ENCODE measurements around the gene HCLS1. TPM values are rescaled to one million over a fixed set of nuclear protein-coding genes. Genes with fewer than 3 reads are reported as not detected.
"Not testable (repeated sequence)": the region's sequence is repeated elsewhere in the genome, so short reads cannot be mapped to it uniquely, and the experiment has no call there.

Gene HCLS1
- total and polyA plus RNA-seq, 2 of the 8 experiments (the other 6 are each of a cell fraction or from before 2014, with no cell fraction given), result 0.53 to 1.3 TPM

DNA sequence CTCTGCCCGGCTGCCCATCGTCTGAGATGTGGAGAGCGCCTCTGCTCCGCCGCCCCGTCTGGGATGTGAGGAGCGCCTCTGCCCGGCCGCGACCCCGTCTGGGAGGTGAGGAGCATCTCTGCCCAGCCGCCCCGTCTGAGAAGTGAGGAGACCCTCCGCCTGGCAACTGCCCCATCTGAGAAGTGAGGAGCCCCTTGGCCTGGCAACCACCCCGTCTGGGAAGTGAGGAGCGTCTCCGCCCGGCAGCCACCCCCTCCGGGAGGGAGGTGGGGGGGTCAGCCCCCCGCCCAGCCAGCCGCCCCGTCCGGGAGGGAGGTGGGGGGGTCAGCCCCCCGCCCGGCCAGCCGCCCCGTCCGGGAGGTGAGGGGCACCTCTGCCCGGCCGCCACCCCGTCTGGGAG lies 28.0 kb upstream of the HCLS1 start:
- H4K8ac ChIP-seq (ENCODE audit: extremely low read depth, insufficient read depth, low read length); H3K4ac ChIP-seq (replicated peaks; ENCODE audit: insufficient read length, low read depth, low read length); H3K4me1 ChIP-seq (replicated peaks in 1 of 4; ENCODE audit: control insufficient read depth in 3 of 4, insufficient read depth in 4 of 4, low read length in 3 of 4); H2BK20ac ChIP-seq (ENCODE audit: low read length); H3K23me2 ChIP-seq (ENCODE audit: low read depth, low read length); H2AK5ac ChIP-seq (ENCODE audit: low read depth, low read length); H3K79me2 ChIP-seq (ENCODE audit: control insufficient read depth in 1 of 2, insufficient read depth in 2 of 2, low read length in 2 of 2); H3K14ac ChIP-seq (ENCODE audit: insufficient read length); H3K79me1 ChIP-seq (ENCODE audit: low read depth, low read length); H2BK12ac ChIP-seq (ENCODE audit: low read depth, low read length); H3K27ac ChIP-seq (ENCODE audit: low read depth, low read length); H2BK120ac ChIP-seq (replicated peaks; ENCODE audit: low read depth, low read length); H3K4me2 ChIP-seq (ENCODE audit: insufficient read depth in 1 of 2, low read depth in 2 of 2, low read length in 2 of 2); H3K18ac ChIP-seq (ENCODE audit: extremely low read depth, low read length); H3K27me3 ChIP-seq (replicated peaks in 1 of 4; ENCODE audit: control insufficient read depth in 3 of 4, extremely low read depth in 1 of 4, insufficient read depth in 3 of 4, low read length in 3 of 4); H2BK5ac ChIP-seq (ENCODE audit: low read depth, low read length); H4K91ac ChIP-seq (replicated peaks; ENCODE audit: insufficient read length, low read length); H2BK15ac ChIP-seq (ENCODE audit: low read length); DNase-seq (ENCODE audit: low read depth in 1 of 2, low spot score in 2 of 2); FAIRE-seq; H3K9ac ChIP-seq (replicated peaks in 1 of 4; ENCODE audit: extremely low read depth in 1 of 4, low read depth in 3 of 4, low read length in 3 of 4); H3K4me3 ChIP-seq (ENCODE audit: extremely low read depth in 1 of 4, insufficient read depth in 2 of 4, low read depth in 3 of 4, low read length in 4 of 4); H2AFZ ChIP-seq (ENCODE audit: low read length); H3K9me3 ChIP-seq (ENCODE audit: insufficient read depth in 2 of 2, low read depth in 1 of 2, low read length in 1 of 2); H4K20me1 ChIP-seq (replicated peaks in 1 of 2; ENCODE audit: control insufficient read depth in 1 of 2, insufficient read depth in 2 of 2, low read length in 2 of 2); H3K23ac ChIP-seq (ENCODE audit: insufficient read length); H4K5ac ChIP-seq (ENCODE audit: insufficient read length, low read depth, low read length); H3K56ac ChIP-seq (replicated peaks; ENCODE audit: insufficient read length, low read depth, low read length); CTCF ChIA-PET (ENCODE audit: partially characterized antibody); POLR2A ChIA-PET (ENCODE audit: partially characterized antibody): not testable (repeated sequence)
- H3K36me3 ChIP-seq (ENCODE audit: control insufficient read depth in 2 of 4, insufficient read depth in 4 of 4, low read length in 3 of 4), result peaks cover 7 to 31% (median 19%) of the 10 kb centered on the region in 4 experiments
- 97% methylated on average over 6 of the region's 31 CpGs; no CpG with 5 or more reads in 1 of the 2 experiments for WGBS, 2 experiments (ENCODE audit: extremely low coverage in 1 of 2, insufficient coverage in 1 of 2, insufficient read length in 1 of 2, insufficient replicate concordance in 2 of 2, low coverage in 1 of 2, low lambda C conversion rate in 2 of 2, missing lambda C conversion rate in 1 of 2)
